Measurements from ENCODE around the gene NAIF1. TPM values are rescaled to one million over a fixed set of nuclear protein-coding genes. Genes with fewer than 3 reads are reported as not detected.

The NAIF1 gene
- total RNA-seq, 4 donors from 2014 or later = 3.6 to 7.4 (median 6.9) TPM

DNA sequence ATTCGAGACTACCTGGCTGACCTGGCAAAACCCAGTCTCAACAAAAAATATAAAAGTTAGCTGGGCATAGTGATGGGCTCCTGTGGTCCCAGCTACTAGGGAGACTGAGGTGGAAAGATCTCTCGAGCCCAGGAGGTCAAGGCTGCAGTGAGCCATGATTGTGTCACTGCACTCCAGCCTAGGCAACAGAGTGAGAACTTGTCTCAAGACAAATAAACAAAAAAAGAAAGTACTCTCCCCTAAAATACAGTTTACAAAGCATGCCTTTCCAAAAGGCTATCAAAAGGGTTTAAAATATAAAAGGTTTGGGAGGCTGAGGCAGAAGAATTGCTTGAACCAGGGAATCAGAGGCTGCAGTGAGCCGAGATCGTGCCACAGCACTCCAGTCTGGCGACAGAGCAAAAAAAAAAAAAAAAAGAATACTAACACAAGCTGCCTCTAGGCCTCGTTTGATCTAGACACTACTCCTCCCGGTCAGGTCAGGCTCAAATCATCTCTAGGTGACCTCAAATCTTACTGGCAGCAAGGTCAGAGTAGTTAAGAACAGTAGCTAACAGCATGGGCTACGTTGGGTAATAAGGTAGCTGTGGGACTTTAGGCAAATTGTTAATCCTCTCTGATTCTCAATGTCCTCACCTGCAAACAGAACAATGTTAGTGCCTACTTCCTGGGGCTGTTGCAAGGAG, 9.3 kb downstream of the NAIF1 start:
- ATAC-seq = no peak
- H3K27me3 ChIP-seq = no peaks in the 10 kb centered on the region
- H3K36me3 ChIP-seq = peaks cover 0 to 6% of the 10 kb centered on the region in 2 donors
- in situ Hi-C loops (cut with MboI; ENCODE audit: low sequenced_read_pairs in 4 of 4) (no loop called here), intact Hi-C loops (cut with DNase I; ENCODE audit: low total_unique reads) (no loop called here)
- H3K9me3 ChIP-seq = no peaks in the 10 kb centered on the region
- no peak for DNase-seq
- TF ChIP-seq, protein P1, sequence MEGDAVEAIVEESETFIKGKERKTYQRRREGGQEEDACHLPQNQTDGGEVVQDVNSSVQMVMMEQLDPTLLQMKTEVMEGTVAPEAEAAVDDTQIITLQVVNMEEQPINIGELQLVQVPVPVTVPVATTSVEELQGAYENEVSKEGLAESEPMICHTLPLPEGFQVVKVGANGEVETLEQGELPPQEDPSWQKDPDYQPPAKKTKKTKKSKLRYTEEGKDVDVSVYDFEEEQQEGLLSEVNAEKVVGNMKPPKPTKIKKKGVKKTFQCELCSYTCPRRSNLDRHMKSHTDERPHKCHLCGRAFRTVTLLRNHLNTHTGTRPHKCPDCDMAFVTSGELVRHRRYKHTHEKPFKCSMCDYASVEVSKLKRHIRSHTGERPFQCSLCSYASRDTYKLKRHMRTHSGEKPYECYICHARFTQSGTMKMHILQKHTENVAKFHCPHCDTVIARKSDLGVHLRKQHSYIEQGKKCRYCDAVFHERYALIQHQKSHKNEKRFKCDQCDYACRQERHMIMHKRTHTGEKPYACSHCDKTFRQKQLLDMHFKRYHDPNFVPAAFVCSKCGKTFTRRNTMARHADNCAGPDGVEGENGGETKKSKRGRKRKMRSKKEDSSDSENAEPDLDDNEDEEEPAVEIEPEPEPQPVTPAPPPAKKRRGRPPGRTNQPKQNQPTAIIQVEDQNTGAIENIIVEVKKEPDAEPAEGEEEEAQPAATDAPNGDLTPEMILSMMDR (IDR thresholded peaks at IDR 0.05 in 4 of 5, conservative IDR thresholded peaks at IDR 0.05 in 1 of 5) = no peak
- TF ChIP-seq POLR2A (IDR thresholded peaks at IDR 0.05) = no peak
- H3K4me3 ChIP-seq = no peak overlapping the region
- H3K4me1 ChIP-seq = peaks cover 17 to 20% of the 10 kb centered on the region in 2 donors
- H3K27ac ChIP-seq = peak overlapping the region in 1 of 4 donors; percentile 85

DNA sequence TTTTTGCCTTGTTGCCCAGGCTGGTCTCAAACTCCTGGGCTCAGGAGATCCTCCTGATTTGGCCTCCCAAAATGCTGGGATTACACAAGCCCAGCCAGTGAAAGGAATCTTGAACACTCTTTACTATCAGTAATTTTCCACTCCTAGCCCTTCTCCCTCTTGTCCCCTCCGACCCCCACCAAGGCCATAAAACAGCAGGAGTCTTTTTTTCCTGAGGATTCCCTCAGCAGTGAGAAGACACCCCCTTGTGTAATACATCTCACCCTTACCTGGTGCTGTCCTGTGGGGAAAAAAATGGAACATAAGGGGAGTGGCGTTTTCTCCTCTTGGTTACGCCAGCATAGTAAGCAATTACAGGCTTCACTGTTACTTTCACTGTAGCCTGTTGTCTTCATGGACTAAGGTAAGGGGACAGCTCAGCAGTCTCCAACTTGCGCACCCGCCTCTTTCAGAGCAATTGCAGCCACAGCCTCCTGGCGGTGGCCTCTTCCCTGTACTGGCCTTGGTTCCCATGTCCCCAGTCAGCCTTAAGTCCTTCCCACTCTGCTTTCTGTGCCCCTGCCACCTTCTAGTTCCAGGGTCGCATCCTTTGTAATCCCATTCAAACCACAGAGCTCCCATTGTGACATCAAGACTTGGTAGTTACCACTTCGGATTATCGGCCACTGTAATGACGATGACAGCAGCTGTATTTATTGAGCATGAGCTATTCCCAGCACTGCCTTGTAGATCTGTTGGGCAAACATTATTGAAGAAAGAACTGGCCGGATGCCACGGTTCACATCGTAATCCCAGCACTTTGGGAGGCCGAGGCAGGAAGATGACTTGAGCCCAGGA, 10.0 kb downstream of the NAIF1 start:
- in situ Hi-C loops (cut with MboI; ENCODE audit: low sequenced_read_pairs in 4 of 4) = no loop called here
- ATAC-seq = no peak
- no peak for TF ChIP-seq POLR2A (IDR thresholded peaks at IDR 0.05)
- TF ChIP-seq, protein P1 (IDR thresholded peaks at IDR 0.05 in 4 of 5, conservative IDR thresholded peaks at IDR 0.05 in 1 of 5) = no peak

DNA sequence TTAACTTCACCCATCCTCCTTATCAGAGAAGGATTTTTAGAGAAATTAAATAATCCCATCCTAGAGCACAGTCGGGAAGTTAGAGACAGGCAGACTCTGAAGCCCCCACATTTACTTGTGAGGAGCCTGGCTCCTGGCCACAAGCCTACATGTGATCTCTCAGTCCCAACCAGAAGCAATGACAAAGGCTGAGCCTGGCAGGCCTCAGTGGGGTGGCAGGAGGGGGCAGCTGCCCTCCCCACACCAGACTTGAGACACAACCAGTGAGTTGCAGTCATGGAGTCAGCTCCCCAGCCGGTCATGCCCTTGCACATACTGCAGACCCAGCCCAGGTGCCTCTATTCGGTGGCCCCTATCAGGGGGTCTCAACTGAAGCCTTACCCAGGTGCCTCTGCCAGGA, 11.0 kb downstream of the NAIF1 start:
- peak in 1 of 2 donors; percentile 65 for DNase-seq
- TF ChIP-seq POLR2A (IDR thresholded peaks at IDR 0.05) = no peak
- TF ChIP-seq, protein P1 (IDR thresholded peaks at IDR 0.05 in 4 of 5, conservative IDR thresholded peaks at IDR 0.05 in 1 of 5) = no peak
- H3K27ac ChIP-seq = peak overlapping the region; percentile 64 to 86 (median 78)

More for the DNA sequence above, 10.0 kb downstream of the NAIF1 start:
- Histone ChIP-seq H3K4me3 (no peak overlapping the region), H3K4me1 (peaks cover 17 to 20% of the 10 kb centered on the region in 2 donors), H3K9me3 (no peaks in the 10 kb centered on the region), H3K27ac (peak overlapping the region in 3 of 4 donors; percentile 64 to 86 (median 85)), H3K27me3 (no peaks in the 10 kb centered on the region), H3K36me3 (no peaks in the 10 kb centered on the region)
- intact Hi-C loops (cut with DNase I; ENCODE audit: low total_unique reads) = no loop called here
- DNase-seq = no peak

GRCh38 chr9:128055344-128056040, 11.6 kb downstream of the NAIF1 start:
- DNase-seq (peak; percentile 59 to 83), ATAC-seq (peak; percentile 70 to 75)
- Histone ChIP-seq H3K27me3 (no peaks in the 10 kb centered on the region), H3K27ac (peak overlapping the region; percentile 64 to 86 (median 78)), H3K4me3 (peak overlapping the region in 1 of 4 donors; percentile 18), H3K36me3 (no peaks in the 10 kb centered on the region), H3K9me3 (no peaks in the 10 kb centered on the region), H3K4me1 (peaks cover 27 to 33% of the 10 kb centered on the region in 2 donors)
- in situ Hi-C loops (cut with MboI; ENCODE audit: low sequenced_read_pairs in 4 of 4) = no loop called here
- intact Hi-C loops (cut with DNase I; ENCODE audit: low total_unique reads) = no loop called here
- TF ChIP-seq, protein P1 (IDR thresholded peaks at IDR 0.05 in 4 of 5, conservative IDR thresholded peaks at IDR 0.05 in 1 of 5) = no peak
- TF ChIP-seq POLR2A (IDR thresholded peaks at IDR 0.05) = peak; percentile 11 to 60

More for the DNA sequence above, 11.0 kb downstream of the NAIF1 start:
- Histone ChIP-seq H3K4me1 (peaks cover 22 to 27% of the 10 kb centered on the region in 2 donors), H3K9me3 (no peaks in the 10 kb centered on the region), H3K27me3 (no peaks in the 10 kb centered on the region), H3K4me3 (no peak overlapping the region), H3K36me3 (no peaks in the 10 kb centered on the region)
- in situ Hi-C loops (cut with MboI; ENCODE audit: low sequenced_read_pairs in 4 of 4) = no loop called here
- peak; percentile 14 to 31 for ATAC-seq
- intact Hi-C loops (cut with DNase I; ENCODE audit: low total_unique reads) = no loop called here
